Left ventricle myocardium superior (tissue), 1 donor: ENCODE measurements around the gene PDCD11. TPM values are rescaled to one million over a fixed set of nuclear protein-coding genes. Genes with fewer than 3 reads are reported as not detected.
"Not testable (repeated sequence)": the region's sequence is repeated elsewhere in the genome, so short reads cannot be mapped to it uniquely, and the experiment has no call there.

Source experiments
- ATAC-seq: fragments of 200-7000 bp; cut with Tn5 transposase; one replicate; pipeline ENCODE4 v1.9.1; 2020; ENCODE audit warnings: mild to moderate bottlenecking, moderate library complexity
- DNase-seq: peaks from one replicate; pipeline ENCODE4 v3.0.0-alpha.2; 2020
- intact Hi-C: fragments of 100-400 bp; cut with micrococcal nuclease; formaldehyde crosslinking; loops from one replicate; pipeline ENCODE4 v1.11.0; 2022
- total RNA-seq: library from RNA; stranded (reverse); fragmentation: NEBNext Ultra II Directional; extraction: Animal tissue kit (Norgen Biotek cat#: 25700); gene quantifications from one replicate; pipeline ENCODE4 v1.2.1, GENCODE V29; 2021
- donor health status: DM: no; HTN: yes; CAD: no; lungs with severe emphysema.

The PDCD11 gene
- total RNA-seq, 1 donor from 2014 or later, result 12.1 TPM

- no peak for DNase-seq
- intact Hi-C loops, result no loop called here
- ATAC-seq, result no peak
Observed at GRCh38 chr10:103469201-103469600, 72.8 kb downstream of the PDCD11 start.

- intact Hi-C loops, result no loop called here
- peak; percentile 63 for DNase-seq
Observed at GRCh38 chr10:103470761-103471653, 74.6 kb downstream of the PDCD11 start.

GRCh38 chr10:103472005-103472404, 75.6 kb downstream of the PDCD11 start:
- DNase-seq, result no peak
- intact Hi-C loops, result no loop called here
- ATAC-seq, result no peak

More at GRCh38 chr10:103470761-103471653, 74.6 kb downstream of the PDCD11 start:
- peak; percentile 79 for ATAC-seq

- ATAC-seq (no peak), DNase-seq (peak; percentile 45)
- intact Hi-C loops, result no loop called here
Observed at GRCh38 chr10:103473261-103473671, 76.8 kb downstream of the PDCD11 start.

- DNase-seq, result no peak
- intact Hi-C loops, result no loop called here
- ATAC-seq, result no peak
Observed at GRCh38 chr10:103474077-103474476, 77.7 kb downstream of the PDCD11 start.

- DNase-seq (no peak), ATAC-seq (no peak)
- intact Hi-C loops, result no loop called here
Observed at GRCh38 chr10:103475437-103475836, 79.0 kb downstream of the PDCD11 start.

- intact Hi-C loops, result no loop called here
- DNase-seq (no peak), ATAC-seq (no peak)
Observed at GRCh38 chr10:103476046-103476768, 79.8 kb downstream of the PDCD11 start.

GRCh38 chr10:103478671-103479070, 82.2 kb downstream of the PDCD11 start:
- no peak for DNase-seq
- intact Hi-C loops, result no loop called here
- no peak for ATAC-seq

- DNase-seq, result no peak
- no peak for ATAC-seq
- intact Hi-C loops, result no loop called here
Observed at GRCh38 chr10:103479135-103479534, 82.7 kb downstream of the PDCD11 start, which contains the start of gene CALHM3. CALHM3 (minus strand) TSS chr10:103479240; CDS start chr10:103479032, 208 bp downstream.

- DNase-seq (no peak), ATAC-seq (no peak)
- intact Hi-C loops, result no loop called here
Observed at GRCh38 chr10:103480521-103480920, 84.1 kb downstream of the PDCD11 start.

- ATAC-seq (peak; percentile 73), DNase-seq (no peak)
- intact Hi-C loops, result no loop called here
Observed at GRCh38 chr10:103481974-103482531, 85.6 kb downstream of the PDCD11 start.

- DNase-seq, ATAC-seq: not testable (repeated sequence)
- intact Hi-C loops, result loop anchor here (5.0 kb wide), 1 partner anchor 70 kb away; no protein-coding TSS in a partner anchor
Observed at GRCh38 chr10:103486635-103487409, 90.4 kb downstream of the PDCD11 start.

- DNase-seq, result no peak
- no peak for ATAC-seq
- intact Hi-C loops, result loop anchor here (5.0 kb wide), 1 partner anchor 70 kb away; no protein-coding TSS in a partner anchor
Observed at GRCh38 chr10:103487410-103487708, 90.9 kb downstream of the PDCD11 start.

- intact Hi-C loops, result no loop called here
- no peak for ATAC-seq
Observed at GRCh38 chr10:103490986-103491314, 94.5 kb downstream of the PDCD11 start.

GRCh38 chr10:103491729-103492364, 95.4 kb downstream of the PDCD11 start:
- ATAC-seq, result peak; percentile 68
- intact Hi-C loops, result no loop called here
- no peak for DNase-seq

More at GRCh38 chr10:103490986-103491314, 94.5 kb downstream of the PDCD11 start:
- DNase-seq, result no peak

GRCh38 chr10:103492655-103493261, 96.3 kb downstream of the PDCD11 start:
- intact Hi-C loops, result no loop called here
- no peak for DNase-seq
- no peak for ATAC-seq

- DNase-seq (peak; percentile 43), ATAC-seq (peak; percentile 8)
- intact Hi-C loops, result no loop called here
Observed at GRCh38 chr10:103493362-103493915, 97.0 kb downstream of the PDCD11 start, which contains the start of gene NEURL1. NEURL1 (plus strand) TSS chr10:103493705; CDS start chr10:103494388, 683 bp downstream.
